ENCODE data around the gene TRH. TPM values are rescaled to one million over a fixed set of nuclear protein-coding genes. Genes with fewer than 3 reads are reported as not detected.
A peak's percentile ranks its signal among the peaks of the same experiment; 100 is the strongest.

The TRH gene
- total and polyA plus RNA-seq, 2 experiments from 2014 or later: 0.19 TPM; not detected in 1

DNA sequence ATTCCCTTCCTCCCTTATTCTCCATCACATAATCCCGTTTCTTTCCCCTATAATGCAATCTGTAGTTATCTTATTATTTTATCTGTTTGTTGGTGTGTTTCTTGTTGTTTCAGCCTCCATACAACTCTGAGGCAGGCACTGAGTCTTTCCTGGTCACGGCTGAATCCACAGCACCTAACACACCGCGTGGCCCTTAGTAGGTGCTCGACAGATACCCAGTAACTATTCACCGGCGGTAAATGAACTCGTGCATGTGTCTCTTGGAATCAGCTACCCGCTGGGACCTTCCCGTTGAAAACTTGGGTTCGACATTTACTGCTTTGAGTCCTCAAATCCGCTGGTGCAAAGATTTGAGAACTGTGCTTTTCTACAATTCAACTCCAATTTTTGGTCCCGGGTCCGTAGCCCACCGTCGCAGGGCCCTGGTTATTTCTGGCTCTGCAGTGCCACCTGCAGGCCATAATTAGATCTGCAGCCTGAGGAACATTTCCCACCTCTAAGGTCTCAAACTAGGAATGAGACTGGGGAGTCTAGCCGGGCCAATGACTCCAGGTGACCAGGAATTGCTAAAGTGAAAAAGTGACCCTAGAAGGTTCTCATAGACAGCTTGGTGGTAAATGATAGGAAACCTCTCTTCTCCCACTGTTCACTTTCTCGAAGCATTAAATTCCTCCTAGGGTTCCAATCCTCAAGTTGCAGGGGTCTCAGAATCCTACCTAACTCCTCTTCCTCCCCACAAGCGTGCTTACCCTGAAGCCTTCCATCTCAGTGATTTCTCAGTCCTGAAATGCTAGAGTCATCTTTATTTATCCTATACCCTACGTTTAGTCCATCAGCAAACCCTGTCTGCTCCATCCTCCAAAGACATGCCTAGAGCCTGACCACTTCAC is 40.0 kb upstream of the TRH start:
- Histone ChIP-seq H3F3A (ENCODE audit: insufficient read depth) (no peaks in the 10 kb centered on the region), H4K20me1 (ENCODE audit: insufficient read depth) (no peaks in the 10 kb centered on the region), H3K4me2 (ENCODE audit: unreplicated experiment) (peak overlapping the region; percentile 77), H2AFZ (peak overlapping the region; percentile 52; the same call in 1 of the 2 replicates), H3K9ac (no peak overlapping the region), H3K27me3 (replicated peaks; ENCODE audit: insufficient read depth) (no peaks in the 10 kb centered on the region), H3K36me3 (ENCODE audit: low read depth) (no peaks in the 10 kb centered on the region), H3K4me3 (peak overlapping the region; percentile 52), H3K9me3 (ENCODE audit: low read depth) (no peaks in the 10 kb centered on the region), H3K9me2 (ENCODE audit: insufficient read depth) (no peaks in the 10 kb centered on the region), H3K79me2 (ENCODE audit: insufficient read depth) (no peaks in the 10 kb centered on the region), H3K27ac (no peak overlapping the region), H3K4me1 (ENCODE audit: insufficient read depth) (no peaks in the 10 kb centered on the region)
- 21% methylated on average over 20 of the region's 20 CpGs for WGBS, 2 experiments (ENCODE audit: low coverage in 1 of 2, low lambda C conversion rate in 2 of 2, missing lambda C conversion rate in 2 of 2)
- in situ Hi-C loops (cut with MboI): loop anchor here (10.0 kb wide), 1 partner anchor 300 kb away; no protein-coding TSS in a partner anchor
- peak; percentile 44 for DNase-seq
- no peak for TF ChIP-seq EZH2phosphoT487 (IDR thresholded peaks at IDR 0.05; ENCODE audit: insufficient read depth, low read depth)
- no peak for TF ChIP-seq EZH2 (IDR thresholded peaks at IDR 0.05; ENCODE audit: insufficient read depth, poor library complexity, severe bottlenecking)

DNA sequence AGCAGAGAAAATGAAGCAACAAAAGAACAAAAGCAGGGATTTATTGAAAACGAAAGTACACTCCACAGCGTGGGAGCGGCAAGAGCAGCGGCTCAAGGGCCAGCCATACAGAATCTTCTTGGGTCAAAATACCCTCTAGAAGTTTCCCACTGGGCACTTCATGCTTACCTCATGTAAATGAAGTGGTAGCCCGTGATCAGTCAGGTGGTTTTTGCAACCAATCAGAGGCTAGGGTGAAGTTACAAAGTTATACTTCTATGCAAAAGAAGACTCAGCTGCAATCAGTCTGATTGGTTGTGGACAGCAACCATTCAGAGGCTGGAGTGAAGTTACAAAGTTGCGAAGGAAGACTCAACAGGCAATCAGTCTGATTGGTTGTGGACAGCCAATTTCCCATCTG is 37.8 kb upstream of the TRH start:
- H2AFZ ChIP-seq: peak overlapping the region; percentile 85

DNA sequence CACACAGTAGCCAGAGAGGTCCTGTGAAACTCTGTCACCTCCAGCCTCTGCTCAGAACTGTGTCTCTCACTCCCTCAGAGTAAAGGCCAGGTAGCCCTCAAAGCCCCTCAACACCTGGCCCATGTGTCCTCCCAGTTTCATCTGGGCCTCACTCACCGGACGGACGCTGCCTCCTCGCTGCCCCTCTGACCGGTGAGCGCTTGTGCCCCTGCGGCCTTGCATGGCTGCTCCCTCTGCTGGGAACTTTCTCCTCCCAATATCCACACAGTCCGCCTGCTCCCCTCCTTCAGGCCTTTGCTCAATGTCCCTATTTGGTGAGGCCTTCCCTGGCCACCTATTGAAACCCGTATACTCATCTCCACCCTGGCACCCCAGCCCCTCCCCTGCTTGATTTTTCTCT is 36.8 kb upstream of the TRH start:
- DNase-seq: no peak
- Histone ChIP-seq H3K79me2 (ENCODE audit: insufficient read depth) (no peaks in the 10 kb centered on the region), H3K4me2 (ENCODE audit: unreplicated experiment) (no peak overlapping the region), H2AFZ (no peak overlapping the region), H3K27ac (no peak overlapping the region), H4K20me1 (ENCODE audit: insufficient read depth) (no peaks in the 10 kb centered on the region), H3K36me3 (ENCODE audit: low read depth) (no peaks in the 10 kb centered on the region), H3K4me3 (no peak overlapping the region), H3K4me1 (ENCODE audit: insufficient read depth) (no peaks in the 10 kb centered on the region), H3K9me2 (ENCODE audit: insufficient read depth) (no peaks in the 10 kb centered on the region), H3K9ac (no peak overlapping the region), H3K9me3 (ENCODE audit: low read depth) (no peaks in the 10 kb centered on the region), H3F3A (ENCODE audit: insufficient read depth) (no peaks in the 10 kb centered on the region), H3K27me3 (replicated peaks; ENCODE audit: insufficient read depth) (no peaks in the 10 kb centered on the region)
- in situ Hi-C loops (cut with MboI): loop anchor here (10.0 kb wide), 1 partner anchor 303 kb away; no protein-coding TSS in a partner anchor
- 64 to 76% methylated on average over 8 to 9 of the region's 9 CpGs for WGBS, 2 experiments (ENCODE audit: low coverage in 1 of 2, low lambda C conversion rate in 2 of 2, missing lambda C conversion rate in 2 of 2)
- TF ChIP-seq EZH2phosphoT487 (IDR thresholded peaks at IDR 0.05; ENCODE audit: insufficient read depth, low read depth) (no peak), EZH2 (IDR thresholded peaks at IDR 0.05; ENCODE audit: insufficient read depth, poor library complexity, severe bottlenecking) (no peak)

More for the DNA sequence above, 37.8 kb upstream of the TRH start:
- in situ Hi-C loops (cut with MboI): loop anchor here (10.0 kb wide), 1 partner anchor 302 kb away; no protein-coding TSS in a partner anchor
- peak overlapping the region; percentile 64 for H3K4me3 ChIP-seq
- H3F3A ChIP-seq (ENCODE audit: insufficient read depth): no peaks in the 10 kb centered on the region
- peak overlapping the region; percentile 79 for H3K4me2 ChIP-seq (ENCODE audit: unreplicated experiment)
- no peaks in the 10 kb centered on the region for H3K36me3 ChIP-seq (ENCODE audit: low read depth)
- 38 to 50% methylated on average over 6 of the region's 6 CpGs for whole genome bisulfite sequencing, 2 experiments (ENCODE audit: low coverage in 1 of 2, low lambda C conversion rate in 2 of 2, missing lambda C conversion rate in 2 of 2)
- H3K9me2 ChIP-seq (ENCODE audit: insufficient read depth): no peaks in the 10 kb centered on the region
- TF ChIP-seq EZH2 (IDR thresholded peaks at IDR 0.05; ENCODE audit: insufficient read depth, poor library complexity, severe bottlenecking) (no peak), EZH2phosphoT487 (IDR thresholded peaks at IDR 0.05; ENCODE audit: insufficient read depth, low read depth) (no peak)
- H3K9ac ChIP-seq: peak overlapping the region; percentile 56
- H3K27me3 ChIP-seq (replicated peaks; ENCODE audit: insufficient read depth): no peaks in the 10 kb centered on the region
- DNase-seq: peak; percentile 72
- no peaks in the 10 kb centered on the region for H4K20me1 ChIP-seq (ENCODE audit: insufficient read depth)
- H3K27ac ChIP-seq: no peak overlapping the region
- H3K4me1 ChIP-seq (ENCODE audit: insufficient read depth): no peaks in the 10 kb centered on the region
- H3K79me2 ChIP-seq (ENCODE audit: insufficient read depth): no peaks in the 10 kb centered on the region
- H3K9me3 ChIP-seq (ENCODE audit: low read depth): no peaks in the 10 kb centered on the region

DNA sequence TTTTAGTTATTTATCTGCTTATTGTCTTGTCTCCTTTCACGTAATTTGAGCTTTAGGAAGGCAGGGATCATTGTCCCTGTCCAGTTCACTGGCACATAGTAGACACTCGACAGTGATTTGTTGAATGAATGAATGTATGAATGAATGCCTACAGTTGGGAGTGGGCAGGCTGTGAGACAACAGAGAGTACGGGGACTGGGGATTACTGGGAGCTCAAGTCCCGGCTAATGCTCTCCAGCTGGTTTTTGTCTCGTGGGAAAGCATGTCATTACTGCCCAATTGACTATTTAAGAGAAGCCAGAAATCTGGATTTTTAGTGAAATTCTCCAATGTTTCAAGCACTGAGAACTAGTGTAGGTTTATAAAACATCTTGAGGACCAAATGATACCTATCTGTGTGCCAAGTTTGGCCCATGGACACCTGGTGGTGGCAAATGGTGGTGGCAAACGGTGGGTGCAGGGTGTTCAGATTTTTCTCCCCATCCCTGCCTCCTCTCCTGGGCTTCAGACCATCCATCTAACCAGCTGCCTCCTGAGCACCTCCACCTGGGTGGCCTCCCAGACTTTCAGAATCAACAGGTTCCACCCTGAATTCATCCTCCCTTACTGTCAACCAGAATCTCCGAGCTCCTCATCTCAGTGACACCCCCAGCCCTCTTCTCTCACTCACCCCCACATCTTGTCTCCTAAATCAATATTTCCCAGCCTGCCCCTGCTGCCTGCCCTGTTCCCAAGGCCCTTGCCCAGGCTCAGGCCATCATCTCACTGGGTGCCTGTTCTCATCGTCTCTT is 36.2 kb upstream of the TRH start:
- H3K4me1 ChIP-seq (ENCODE audit: insufficient read depth): no peaks in the 10 kb centered on the region
- no peak overlapping the region for H3K9ac ChIP-seq
- no peak for TF ChIP-seq EZH2phosphoT487 (IDR thresholded peaks at IDR 0.05; ENCODE audit: insufficient read depth, low read depth)
- no peak for TF ChIP-seq EZH2 (IDR thresholded peaks at IDR 0.05; ENCODE audit: insufficient read depth, poor library complexity, severe bottlenecking)
- no peaks in the 10 kb centered on the region for H3K9me3 ChIP-seq (ENCODE audit: low read depth)
- no peaks in the 10 kb centered on the region for H3K27me3 ChIP-seq (replicated peaks; ENCODE audit: insufficient read depth)
- H3K36me3 ChIP-seq (ENCODE audit: low read depth): no peaks in the 10 kb centered on the region
- no peaks in the 10 kb centered on the region for H3K9me2 ChIP-seq (ENCODE audit: insufficient read depth)
- no peak overlapping the region for H3K4me3 ChIP-seq
- no peaks in the 10 kb centered on the region for H3K79me2 ChIP-seq (ENCODE audit: insufficient read depth)
- in situ Hi-C loops (cut with MboI): loop anchor here (10.0 kb wide), 1 partner anchor 304 kb away; no protein-coding TSS in a partner anchor
- H3F3A ChIP-seq (ENCODE audit: insufficient read depth): no peaks in the 10 kb centered on the region
- no peak overlapping the region for H2AFZ ChIP-seq
- 66% methylated on average over 8 of the region's 8 CpGs for WGBS, 2 experiments (ENCODE audit: low coverage in 1 of 2, low lambda C conversion rate in 2 of 2, missing lambda C conversion rate in 2 of 2)
- H3K27ac ChIP-seq: no peak overlapping the region
- DNase-seq: peak; percentile 20
- no peak overlapping the region for H3K4me2 ChIP-seq (ENCODE audit: unreplicated experiment)
- no peaks in the 10 kb centered on the region for H4K20me1 ChIP-seq (ENCODE audit: insufficient read depth)

Data from GM23248 (cell line).